Measurements from ENCODE around the gene NUP210L. TPM values are rescaled to one million over a fixed set of nuclear protein-coding genes. Genes with fewer than 3 reads are reported as not detected.

NUP210L gene
- total RNA-seq, 2 donors from 2014 or later: 0.07 to 0.11 TPM

- Mint-ChIP-seq H3K9me3 (no peaks in the 10 kb centered on the region), H3K36me3 (ENCODE audit: low read depth) (peaks cover 10% of the 10 kb centered on the region), H3K4me1 (peaks cover 23% of the 10 kb centered on the region), H3K27ac (no peak overlapping the region), H3K4me3 (peak overlapping the region; percentile 89), H3K27me3 (ENCODE audit: insufficient read depth) (no peaks in the 10 kb centered on the region)
- WGBS, 2 experiments (ENCODE audit: insufficient coverage in 1 of 2, insufficient read length in 1 of 2): 87 to 100% methylated on average over 1 to 2 of the region's 2 CpGs
- DNase-seq: no peak
- Histone ChIP-seq H3K36me3 (ENCODE audit: control insufficient read depth, insufficient read depth, low read length) (peaks cover 10% of the 10 kb centered on the region), H3K27ac (ENCODE audit: low read depth, low read length) (no peak overlapping the region), H3K9me3 (ENCODE audit: control insufficient read depth, low read length) (no peaks in the 10 kb centered on the region), H3K27me3 (ENCODE audit: control insufficient read depth, insufficient read depth, low read length, poor library complexity, severe bottlenecking) (no peaks in the 10 kb centered on the region), H3K9ac (ENCODE audit: extremely low read depth, low read length, poor library complexity, severe bottlenecking) (no peak overlapping the region), H3K4me3 (ENCODE audit: low read length) (peak overlapping the region; percentile 97), H3K4me1 (ENCODE audit: control insufficient read depth, insufficient read depth, low read length) (no peaks in the 10 kb centered on the region)
- TF ChIP-seq CTCF (conservative IDR thresholded peaks at IDR 0.05): no peak
Observed at GRCh38 chr1:153968972-153969371, 185.9 kb downstream of the NUP210L start.

DNA sequence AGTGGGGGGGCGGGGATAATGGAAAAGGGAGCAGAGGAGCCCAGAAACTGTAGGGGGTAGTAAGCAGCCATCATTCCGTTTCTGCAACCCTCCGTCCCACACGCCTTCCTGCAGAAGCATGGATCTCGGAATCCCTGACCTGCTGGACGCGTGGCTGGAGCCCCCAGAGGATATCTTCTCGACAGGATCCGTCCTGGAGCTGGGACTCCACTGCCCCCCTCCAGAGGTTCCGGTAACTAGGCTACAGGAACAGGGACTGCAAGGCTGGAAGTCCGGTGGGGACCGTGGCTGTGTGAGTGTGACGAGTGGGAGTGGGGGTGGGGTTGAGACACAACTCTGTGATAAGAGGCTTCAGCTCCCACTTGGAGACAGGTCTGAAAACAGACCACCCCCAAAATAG lies 186.5 kb downstream of the NUP210L start:
- peak overlapping the region; percentile 97 for H3K27ac ChIP-seq (ENCODE audit: low read depth, low read length)
- Mint-ChIP-seq H3K27ac (peak overlapping the region; percentile 96), H3K27me3 (ENCODE audit: insufficient read depth) (no peaks in the 10 kb centered on the region), H3K9me3 (no peaks in the 10 kb centered on the region), H3K4me1 (peaks cover 24% of the 10 kb centered on the region), H3K36me3 (ENCODE audit: low read depth) (peaks cover 6% of the 10 kb centered on the region), H3K4me3 (peak overlapping the region; percentile 89)
- no peaks in the 10 kb centered on the region for H3K9me3 ChIP-seq (ENCODE audit: control insufficient read depth, low read length)
- peak overlapping the region; percentile 97 for H3K4me3 ChIP-seq (ENCODE audit: low read length)
- H3K27me3 ChIP-seq (ENCODE audit: control insufficient read depth, insufficient read depth, low read length, poor library complexity, severe bottlenecking): no peaks in the 10 kb centered on the region
- WGBS, 2 experiments (ENCODE audit: insufficient coverage in 1 of 2, insufficient read length in 1 of 2): 65 to 100% methylated on average over 1 to 13 of the region's 13 CpGs
- no peaks in the 10 kb centered on the region for H3K4me1 ChIP-seq (ENCODE audit: control insufficient read depth, insufficient read depth, low read length)
- no peak for DNase-seq
- peaks cover 5% of the 10 kb centered on the region for H3K36me3 ChIP-seq (ENCODE audit: control insufficient read depth, insufficient read depth, low read length)
- peak overlapping the region; percentile 76 for H3K9ac ChIP-seq (ENCODE audit: extremely low read depth, low read length, poor library complexity, severe bottlenecking)
- no peak for TF ChIP-seq CTCF (conservative IDR thresholded peaks at IDR 0.05)

- Histone ChIP-seq H3K9ac (ENCODE audit: extremely low read depth, low read length, poor library complexity, severe bottlenecking) (peak overlapping the region; percentile 76), H3K27me3 (ENCODE audit: control insufficient read depth, insufficient read depth, low read length, poor library complexity, severe bottlenecking) (no peaks in the 10 kb centered on the region), H3K27ac (ENCODE audit: low read depth, low read length) (peak overlapping the region; percentile 97), H3K4me1 (ENCODE audit: control insufficient read depth, insufficient read depth, low read length) (no peaks in the 10 kb centered on the region), H3K9me3 (ENCODE audit: control insufficient read depth, low read length) (no peaks in the 10 kb centered on the region), H3K4me3 (ENCODE audit: low read length) (peak overlapping the region; percentile 97), H3K36me3 (ENCODE audit: control insufficient read depth, insufficient read depth, low read length) (peaks cover under 1% of the 10 kb centered on the region)
- WGBS, 2 experiments (ENCODE audit: insufficient coverage in 1 of 2, insufficient read length in 1 of 2): 26% methylated on average over 8 of the region's 8 CpGs; no CpG with 5 or more reads in 1 of the 2 experiments
- peak; percentile 80 for DNase-seq
- Mint-ChIP-seq H3K4me1 (peaks cover 24% of the 10 kb centered on the region), H3K4me3 (peak overlapping the region; percentile 89), H3K36me3 (ENCODE audit: low read depth) (peaks cover 6% of the 10 kb centered on the region), H3K9me3 (no peaks in the 10 kb centered on the region), H3K27me3 (ENCODE audit: insufficient read depth) (no peaks in the 10 kb centered on the region), H3K27ac (peak overlapping the region; percentile 96)
- peak; percentile 10 for TF ChIP-seq CTCF (conservative IDR thresholded peaks at IDR 0.05)
Observed at GRCh38 chr1:153968000-153968363, 186.9 kb downstream of the NUP210L start.

Data from endodermal cell (in vitro differentiated cells).